Right lobe of liver (tissue), 6 donors: ENCODE measurements around the gene AP1G2. TPM values are rescaled to one million over a fixed set of nuclear protein-coding genes. Genes with fewer than 3 reads are reported as not detected.
A peak's percentile ranks its signal among the peaks of the same experiment; 100 is the strongest.

Source experiments
- ATAC-seq, 4 donors: fragments of 200-7000 bp; cut with Tn5 transposase; one replicate each; pipeline ENCODE4 v1.9.1; 2020; ENCODE audit warnings: mild to moderate bottlenecking in 4 of 4, moderate library complexity in 4 of 4
- DNase-seq, 3 donors: peaks; one replicate each; pipeline ENCODE4 v3.0.0-alpha.2; 2020
- H3K27ac ChIP-seq, 3 donors: fragments of 200-600 bp; one replicate each; pipeline ENCODE4 v1.8.0; 2022
- H3K27me3 ChIP-seq, 2 donors: fragments of 200-600 bp; one replicate each; pipeline ENCODE4 v1.8.0; 2022
- H3K36me3 ChIP-seq, 4 donors: fragments of 200-600 bp; sonication (generic) in 1 of 4; one replicate each; pipeline versions ENCODE4 v1.5.1 to v1.8.0; 2017 to 2022; ENCODE audit warnings: control low read depth in 1 of 4
- H3K4me1 ChIP-seq, 4 donors: fragments of 200-600 bp; sonication (generic) in 1 of 4; one replicate each; pipeline versions ENCODE4 v1.5.1 to v1.8.0; 2017 to 2022; ENCODE audit warnings: control low read depth in 1 of 4
- H3K4me3 ChIP-seq, 3 donors: fragments of 200-600 bp; one replicate each; pipeline ENCODE4 v1.8.0; 2022
- H3K9me3 ChIP-seq, 4 donors: fragments of 200-600 bp; sonication (generic) in 1 of 4; one replicate each; pipeline versions ENCODE4 v1.5.1 to v1.8.0; 2017 to 2022; ENCODE audit warnings: control low read depth in 1 of 4
- CTCF ChIP-seq, 4 donors: fragments of 200-600 bp in 3 of 4; fragments of 450-650 bp in 1 of 4; IDR thresholded peaks; one replicate each; pipeline versions ENCODE4 v1.5.1 to v1.8.0; 2016 to 2022; ENCODE audit warnings: antibody characterized with exemption in 4 of 4, mild to moderate bottlenecking in 2 of 4
- POLR2A ChIP-seq: fragments of 450-650 bp; IDR thresholded peaks from one replicate; pipeline ENCODE4 v1.6.1; 2017; ENCODE audit warnings: antibody characterized with exemption, mild to moderate bottlenecking
- WGBS: methylation state at CpG from one replicate; pipeline ENCODE4 v1.1.6; 2018; ENCODE audit warnings: low coverage, low lambda C conversion rate; ENCODE audit not compliant: insufficient coverage; ENCODE audit errors: missing lambda C conversion rate; 5-methylcytosine and 5-hydroxymethylcytosine counted together
- intact Hi-C, 2 donors: fragments of 100-400 bp; cut with DNase I; formaldehyde crosslinking; loops; one replicate each; pipeline versions ENCODE4 v1.11.2 to v1.14.1; 2022
- total RNA-seq, 6 experiments: library from RNA; depleted of rRNA in 2 of 6; stranded (reverse); fragments of >200 nt in 2 of 6; fragmentation: NEBNext Ultra II Directional in 3 of 6; extraction: Animal tissue kit (Norgen Biotek cat#: 25700) in 3 of 6; gene quantifications; one replicate each; pipeline versions ENCODE4 v1.1.0 to v1.2.4, GENCODE V29; 2016 to 2023
- donor health status: DM: no; HTN: yes; CAD: no.
- donor health status: DM: no; HTN: no; CAD: no.
- donor health status: DM: no; HTN: no; CAD: no.
- donor health status: DM: no; HTN: yes; CAD: no.
- donor health status: DM: no; HTN: yes; CAD: no.

AP1G2 gene
- total RNA-seq, 6 experiments from 2014 or later = 13.6 to 25.9 (median 23.0) TPM

GRCh38 chr14:23578560-23579310, 11.1 kb upstream of the AP1G2 start, which contains the start of gene JPH4:
Gene JPH4 (minus strand): TSS chr14:23578790. CDS start chr14:23577453, 1,337 bp downstream.
- H3K27me3 ChIP-seq = peaks cover 0 to 19% of the 10 kb centered on the region in 2 donors
- H3K36me3 ChIP-seq = no peaks in the 10 kb centered on the region
- no peak within 1 kb of the TSS for H3K4me3 ChIP-seq
- H3K27ac ChIP-seq = no peak within 1 kb of the TSS
- DNase-seq = no peak
- intact Hi-C loops = no loop called here
- ATAC-seq = no peak
- H3K4me1 ChIP-seq = peaks cover 0 to 4% (median 0%) of the 10 kb centered on the region in 4 donors
- H3K9me3 ChIP-seq = no peaks in the 10 kb centered on the region
- no peak for TF ChIP-seq POLR2A
- no peak for TF ChIP-seq CTCF (IDR thresholded peaks at IDR 0.05)
- WGBS = 13% methylated on average over 18 of the region's 18 CpGs

- H3K4me1 ChIP-seq = peaks cover 0 to 4% (median 0%) of the 10 kb centered on the region in 4 donors
- no peak for TF ChIP-seq CTCF (IDR thresholded peaks at IDR 0.05)
- TF ChIP-seq POLR2A = no peak
- no peaks in the 10 kb centered on the region for H3K36me3 ChIP-seq
- peaks cover 0 to 19% of the 10 kb centered on the region in 2 donors for H3K27me3 ChIP-seq
- no peak overlapping the region for H3K4me3 ChIP-seq
- no peak for ATAC-seq
- WGBS = 3% methylated on average over 21 of the region's 24 CpGs
- intact Hi-C loops = no loop called here
- no peak for DNase-seq
- no peaks in the 10 kb centered on the region for H3K9me3 ChIP-seq
- no peak overlapping the region for H3K27ac ChIP-seq
Measured at GRCh38 chr14:23577710-23578392, 10.3 kb upstream of the AP1G2 start.

- DNase-seq (no peak), ATAC-seq (peak; percentile 18 to 61 (median 36))
- 5% methylated on average over 4 of the region's 67 CpGs for WGBS
- Histone ChIP-seq H3K9me3 (no peaks in the 10 kb centered on the region), H3K36me3 (no peaks in the 10 kb centered on the region), H3K4me1 (peaks cover 0 to 4% (median 0%) of the 10 kb centered on the region in 4 donors), H3K4me3 (no peak overlapping the region), H3K27ac (no peak overlapping the region), H3K27me3 (peaks cover 0 to 19% of the 10 kb centered on the region in 2 donors)
- TF ChIP-seq CTCF (IDR thresholded peaks at IDR 0.05) (no peak), POLR2A (no peak)
- intact Hi-C loops = no loop called here
Measured at GRCh38 chr14:23577004-23577681, 9.6 kb upstream of the AP1G2 start.

GRCh38 chr14:23573384-23574015, 5.9 kb upstream of the AP1G2 start:
- ATAC-seq (no peak), DNase-seq (no peak)
- H3K9me3 ChIP-seq = no peaks in the 10 kb centered on the region
- WGBS = 67% methylated on average over 4 of the region's 5 CpGs
- H3K4me1 ChIP-seq = peaks cover 0 to 4% (median 0%) of the 10 kb centered on the region in 4 donors
- intact Hi-C loops = no loop called here
- H3K27ac ChIP-seq = no peak overlapping the region
- TF ChIP-seq POLR2A (no peak), CTCF (IDR thresholded peaks at IDR 0.05) (no peak)
- H3K36me3 ChIP-seq = no peaks in the 10 kb centered on the region
- no peak overlapping the region for H3K4me3 ChIP-seq
- peaks cover 0 to 19% of the 10 kb centered on the region in 2 donors for H3K27me3 ChIP-seq
